Calu3 (cell line): ENCODE measurements around the gene SCYGR3. TPM values are rescaled to one million over a fixed set of nuclear protein-coding genes. Genes with fewer than 3 reads are reported as not detected.

Source experiments
- BruUV-seq: library from RNA; stranded (reverse); fragments of 400-500 nt; replicated peaks from 2 replicates; lab custom pipeline; 2021; lab: Mats Ljungman, UMichigan
- CTCF ChIA-PET: fragments of 300-600 bp; sonication (Branson Sonifier 250); formaldehyde crosslinking; loops from one replicate; lab custom pipeline; 2022; ENCODE audit warnings: antibody characterized with exemption; lab: Charles Lee
- DNase-seq: peaks from one replicate; pipeline ENCODE4 v3.0.0; 2022
- H3K27ac Mint-ChIP-seq: one replicate; pipeline ENCODE4 v1.8.0; 2022; ENCODE audit warnings: mixed read lengths; ENCODE audit not compliant: unreplicated experiment
- H3K27me3 Mint-ChIP-seq: one replicate; pipeline ENCODE4 v1.8.0; 2022; ENCODE audit warnings: mixed read lengths; ENCODE audit not compliant: unreplicated experiment
- H3K36me3 Mint-ChIP-seq: one replicate; pipeline ENCODE4 v1.8.0; 2022; ENCODE audit warnings: mild to moderate bottlenecking, moderate library complexity, mixed read lengths; ENCODE audit not compliant: insufficient read depth, unreplicated experiment
- H3K4me1 Mint-ChIP-seq: one replicate; pipeline ENCODE4 v1.8.0; 2022; ENCODE audit warnings: mild to moderate bottlenecking, low read depth, mixed read lengths; ENCODE audit not compliant: unreplicated experiment
- H3K4me3 Mint-ChIP-seq: one replicate; pipeline ENCODE4 v1.8.0; 2022; ENCODE audit warnings: mild to moderate bottlenecking, low read depth, moderate library complexity, mixed read lengths; ENCODE audit not compliant: unreplicated experiment
- H3K9me3 Mint-ChIP-seq: one replicate; pipeline ENCODE4 v1.8.0; 2022; ENCODE audit warnings: low read depth, mixed read lengths; ENCODE audit not compliant: unreplicated experiment
- CTCF ChIP-seq: fragments of 200-600 bp; IDR thresholded peaks from one replicate; pipeline ENCODE4 v1.8.0; 2022; ENCODE audit warnings: antibody characterized with exemption; ENCODE audit not compliant: unreplicated experiment
- intact Hi-C: fragments of 100-400 bp; cut with micrococcal nuclease; formaldehyde crosslinking; loops from one replicate; pipeline ENCODE4 v1.10.0; 2022; ENCODE audit not compliant: unreplicated experiment
- total RNA-seq: library from RNA; stranded (reverse); gene quantifications from 2 replicates; pipeline ENCODE4 v1.2.3, GENCODE V29; 2022

Gene SCYGR3
- total RNA-seq, 1 experiment from 2014 or later, result not detected

GRCh38 chr2:227623226-227623625 lies 8.6 kb upstream of the SCYGR3 start:
- no peaks in the 10 kb centered on the region for H3K36me3 Mint-ChIP-seq
- H3K4me3 Mint-ChIP-seq, result no peak overlapping the region
- BruUV-seq, result no TSS peak
- H3K9me3 Mint-ChIP-seq, result no peaks in the 10 kb centered on the region
- intact Hi-C loops, result no loop called here
- CTCF ChIA-PET, result no interaction called here
- DNase-seq, result no peak
- peaks cover 12% of the 10 kb centered on the region for H3K4me1 Mint-ChIP-seq
- H3K27me3 Mint-ChIP-seq, result no peaks in the 10 kb centered on the region
- no peak for TF ChIP-seq CTCF
- peak overlapping the region; percentile 82 for H3K27ac Mint-ChIP-seq

- Mint-ChIP-seq H3K27ac (no peak within 1 kb of the TSS), H3K4me3 (no peak within 1 kb of the TSS), H3K9me3 (no peaks in the 10 kb centered on the region), H3K4me1 (peaks cover 12% of the 10 kb centered on the region), H3K27me3 (peaks cover 9% of the 10 kb centered on the region), H3K36me3 (no peaks in the 10 kb centered on the region)
- TF ChIP-seq CTCF, result no peak
- intact Hi-C loops, result no loop called here
- CTCF ChIA-PET, result interaction anchor here (0.6 kb wide), 1 partner anchor 196 kb away, joined by 3 read pairs; the partner anchor contains the start of gene CCL20
- DNase-seq, result no peak
- BruUV-seq, result no TSS peak
Observed at GRCh38 chr2:227617316-227618230, 2.9 kb upstream of the SCYGR3 start, which contains the start of gene SCYGR4. Gene SCYGR4, plus strand, starts transcription at chr2:227617498. Its CDS starts 0 bp downstream, at chr2:227617498.

DNA sequence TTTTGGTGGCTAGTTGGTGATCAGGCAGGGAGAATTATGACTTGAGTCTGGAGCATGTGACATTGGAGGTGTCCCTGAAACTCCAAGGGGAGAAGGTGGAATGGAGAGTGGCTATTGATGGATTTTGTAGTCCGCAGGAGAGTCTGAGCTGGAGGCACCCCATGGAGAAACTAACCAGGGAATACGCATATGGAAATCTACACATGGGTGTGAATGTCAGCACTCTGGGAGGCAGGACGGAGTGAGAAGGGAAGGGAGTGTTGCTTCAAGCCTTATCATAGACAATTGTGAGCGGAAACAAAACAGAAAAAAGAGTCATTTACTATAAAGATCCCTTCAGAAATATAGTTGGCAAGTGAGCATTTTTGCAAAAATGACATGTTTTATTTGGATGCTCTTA lies 2.0 kb upstream of the SCYGR3 start:
- BruUV-seq, result no TSS peak
- Mint-ChIP-seq H3K4me3 (no peak overlapping the region), H3K27ac (no peak overlapping the region), H3K4me1 (peaks cover 14% of the 10 kb centered on the region), H3K27me3 (peaks cover 9% of the 10 kb centered on the region), H3K36me3 (no peaks in the 10 kb centered on the region), H3K9me3 (no peaks in the 10 kb centered on the region)
- intact Hi-C loops, result no loop called here
- DNase-seq, result no peak
- no peak for TF ChIP-seq CTCF
- CTCF ChIA-PET, result no interaction called here

DNA sequence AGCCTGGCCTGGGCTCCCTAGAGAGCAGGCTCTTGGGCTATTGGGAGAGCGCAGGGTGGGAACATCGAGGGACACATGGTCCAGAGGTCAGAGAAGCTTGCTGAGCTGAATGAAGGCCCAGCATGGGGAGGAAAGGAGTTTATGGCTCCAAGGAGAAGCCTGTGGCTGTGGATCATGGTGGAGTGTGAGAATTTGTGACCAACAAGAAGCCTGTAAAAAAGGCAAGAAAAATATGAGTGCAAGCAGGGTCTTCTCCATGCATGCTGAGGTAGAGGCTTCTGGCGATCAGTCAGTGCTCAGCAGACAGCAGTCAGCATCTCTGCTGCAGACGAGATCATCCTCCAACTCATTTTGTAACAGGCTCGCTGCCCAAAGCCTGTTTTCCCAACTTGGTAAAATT lies 1.3 kb upstream of the SCYGR3 start:
- no peak overlapping the region for H3K27ac Mint-ChIP-seq
- no TSS peak for BruUV-seq
- no peak for TF ChIP-seq CTCF
- no peaks in the 10 kb centered on the region for H3K36me3 Mint-ChIP-seq
- intact Hi-C loops, result no loop called here
- no peak for DNase-seq
- H3K9me3 Mint-ChIP-seq, result no peaks in the 10 kb centered on the region
- CTCF ChIA-PET, result no interaction called here
- H3K27me3 Mint-ChIP-seq, result peaks cover 9% of the 10 kb centered on the region
- peaks cover 14% of the 10 kb centered on the region for H3K4me1 Mint-ChIP-seq
- no peak overlapping the region for H3K4me3 Mint-ChIP-seq
